T1000 (cell line): Measurements from ENCODE around the gene ARL9.

Source experiments
- DNase-seq: peaks from one replicate; lab custom pipeline; 2025; ENCODE audit warnings: mixed read lengths; lab: John Stamatoyannopoulos, UW

The ARL9 gene, protein sequence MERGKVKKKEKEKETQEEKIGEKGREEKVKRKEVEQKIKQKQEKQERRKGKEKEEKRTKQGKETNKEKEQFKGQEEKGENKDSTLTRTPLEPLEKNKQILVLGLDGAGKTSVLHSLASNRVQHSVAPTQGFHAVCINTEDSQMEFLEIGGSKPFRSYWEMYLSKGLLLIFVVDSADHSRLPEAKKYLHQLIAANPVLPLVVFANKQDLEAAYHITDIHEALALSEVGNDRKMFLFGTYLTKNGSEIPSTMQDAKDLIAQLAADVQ

DNA sequence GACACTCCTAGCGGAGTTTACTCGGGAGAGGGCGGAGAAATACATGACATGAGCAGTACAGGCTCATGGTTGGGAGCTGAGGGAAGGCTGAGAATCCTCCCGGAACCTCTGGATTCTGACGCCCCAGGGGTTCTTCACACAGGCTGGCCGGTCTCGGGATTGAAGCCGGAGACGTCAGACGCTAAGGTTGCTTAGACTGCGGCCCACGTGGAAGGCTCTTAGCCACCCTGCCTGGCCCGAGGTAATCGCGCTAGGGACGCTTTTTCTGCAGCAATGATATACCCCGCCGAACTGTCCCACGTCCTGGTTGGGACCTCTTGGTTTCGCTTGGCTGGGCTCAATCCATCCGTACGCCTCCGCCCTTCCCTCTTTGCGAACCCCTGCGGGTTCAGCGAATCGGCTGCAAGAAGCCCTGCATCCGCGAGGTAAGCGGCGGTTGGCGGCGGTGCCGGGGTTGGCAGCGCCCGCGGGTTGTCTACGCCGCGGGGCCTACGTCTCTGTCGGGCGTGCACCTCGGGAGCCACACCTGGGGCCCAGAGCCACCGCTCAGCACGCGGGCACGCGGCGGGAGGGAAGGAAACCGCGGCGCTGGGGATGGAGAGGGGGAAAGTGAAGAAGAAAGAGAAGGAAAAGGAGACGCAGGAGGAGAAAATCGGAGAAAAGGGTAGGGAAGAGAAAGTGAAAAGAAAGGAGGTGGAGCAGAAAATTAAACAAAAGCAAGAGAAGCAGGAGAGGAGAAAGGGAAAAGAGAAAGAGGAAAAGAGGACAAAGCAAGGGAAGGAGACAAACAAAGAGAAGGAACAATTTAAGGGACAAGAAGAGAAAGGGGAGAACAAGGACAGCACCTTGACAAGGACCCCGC is at the start of gene ARL9:
TSS of gene ARL9 (plus strand) at position 523 of the 862 bp plus-strand sequence. CDS start at position 595, 72 bp downstream.
- no peak for DNase-seq

DNA sequence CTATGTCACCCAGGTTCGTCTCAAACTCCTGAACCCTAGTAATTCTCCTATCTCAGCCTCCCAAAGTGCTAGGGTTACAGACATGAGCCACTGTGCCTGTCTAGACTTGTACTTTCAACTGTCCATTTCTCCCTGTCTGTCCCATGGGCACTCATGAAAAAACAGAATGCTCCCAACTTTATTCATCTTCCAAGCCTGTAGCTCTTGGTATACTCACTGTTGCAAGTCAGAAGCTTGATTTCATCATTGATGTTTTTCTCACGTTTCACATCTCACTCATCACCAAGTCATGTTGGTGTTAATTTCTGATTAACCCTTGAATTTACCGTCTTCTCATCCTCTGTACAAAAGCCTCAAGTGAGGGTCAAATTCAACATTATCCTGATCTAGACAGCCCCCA is 45.5 kb upstream of the ARL9 start:
- DNase-seq: no peak

GRCh38 chr4:56462157-56462556 is 43.4 kb upstream of the ARL9 start:
- no peak for DNase-seq

DNA sequence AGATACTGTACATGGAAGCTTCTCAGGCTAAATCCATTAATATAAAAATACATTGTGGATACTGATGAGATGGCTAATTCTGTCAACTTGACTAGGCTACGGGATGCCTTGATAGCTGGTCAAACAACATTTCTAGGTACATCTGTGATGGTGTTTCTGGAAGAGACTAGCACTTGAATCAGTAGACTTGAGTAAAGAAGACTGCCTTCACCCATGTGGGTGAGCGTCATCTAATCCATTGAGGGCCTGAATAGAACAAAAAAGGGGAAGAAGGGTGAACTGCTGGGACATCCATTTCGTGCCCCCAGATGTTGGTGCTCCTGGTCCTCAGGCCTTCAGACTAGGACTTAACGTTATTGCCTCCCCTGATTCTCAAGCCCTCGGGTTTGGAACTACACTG is 41.9 kb upstream of the ARL9 start:
- no peak for DNase-seq

DNA sequence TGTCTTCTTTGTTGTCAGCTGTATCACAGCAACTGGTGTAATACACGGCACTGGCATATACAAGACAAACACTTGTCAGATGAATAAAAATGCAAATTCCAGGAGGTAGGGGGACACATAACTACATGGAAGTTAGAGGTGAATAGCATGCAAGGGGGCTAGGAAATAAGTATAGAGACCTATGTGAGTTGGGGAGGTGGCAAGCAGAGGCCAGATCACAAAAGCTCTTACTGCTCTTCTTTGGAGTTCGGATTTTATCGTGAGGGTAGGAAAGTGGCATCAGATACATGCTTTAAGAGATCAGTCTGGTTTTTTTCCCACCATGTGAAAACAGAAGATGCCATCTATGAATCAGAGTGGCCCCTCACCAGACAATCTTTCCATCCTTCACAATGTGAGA is 41.0 kb upstream of the ARL9 start:
- DNase-seq: no peak

GRCh38 chr4:56465599-56466295 is 39.8 kb upstream of the ARL9 start:
- no peak for DNase-seq

GRCh38 chr4:56466296-56466761 is 39.3 kb upstream of the ARL9 start:
- DNase-seq: peak; percentile 53

DNA sequence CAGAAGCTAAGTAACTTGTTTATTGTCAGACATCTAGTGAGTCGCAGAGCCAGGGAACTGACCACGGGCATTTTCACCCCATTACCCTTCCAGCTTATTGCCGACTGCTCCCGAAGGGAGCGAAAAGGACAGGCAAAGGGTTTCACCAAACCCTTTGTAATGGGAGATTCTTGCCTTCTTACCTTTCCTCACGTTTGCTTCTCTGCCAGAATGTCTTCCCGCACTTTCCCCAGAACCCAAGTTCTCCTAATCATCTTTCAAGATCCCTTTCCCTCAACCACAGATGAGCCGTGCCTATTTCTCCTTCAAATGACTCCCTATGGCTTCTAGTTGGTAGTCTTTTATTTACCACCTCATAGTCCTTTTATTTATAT is 38.7 kb upstream of the ARL9 start:
- DNase-seq: no peak

GRCh38 chr4:56467284-56468096 is 38.1 kb upstream of the ARL9 start, which contains the start of gene SRP72:
Gene SRP72, plus strand, starts transcription at chr4:56467617. Its CDS starts 19 bp downstream, at chr4:56467636.
- DNase-seq: peak; percentile 86

DNA sequence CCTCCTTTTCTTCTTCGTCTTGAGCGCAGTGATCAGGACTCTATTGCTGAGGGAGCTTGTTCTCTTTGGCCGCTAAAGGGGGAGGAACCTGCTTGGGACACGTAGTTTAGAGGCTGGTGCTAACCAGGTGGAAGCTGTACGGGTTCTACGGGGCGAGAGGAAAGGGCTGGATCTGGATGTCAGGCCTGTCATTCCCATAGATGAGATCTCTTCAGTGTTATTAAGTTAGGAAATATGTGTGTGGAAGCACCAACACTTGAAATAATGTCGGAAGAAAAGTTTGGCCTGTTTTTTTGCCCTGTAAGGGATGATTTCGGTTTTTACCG is 37.5 kb upstream of the ARL9 start:
- DNase-seq: no peak

- DNase-seq: no peak
These were observed 35.9 kb upstream of the ARL9 start for GRCh38 chr4:56469489-56470210.

- no peak for DNase-seq
These were observed 29.7 kb upstream of the ARL9 start for GRCh38 chr4:56475917-56476316.

DNA sequence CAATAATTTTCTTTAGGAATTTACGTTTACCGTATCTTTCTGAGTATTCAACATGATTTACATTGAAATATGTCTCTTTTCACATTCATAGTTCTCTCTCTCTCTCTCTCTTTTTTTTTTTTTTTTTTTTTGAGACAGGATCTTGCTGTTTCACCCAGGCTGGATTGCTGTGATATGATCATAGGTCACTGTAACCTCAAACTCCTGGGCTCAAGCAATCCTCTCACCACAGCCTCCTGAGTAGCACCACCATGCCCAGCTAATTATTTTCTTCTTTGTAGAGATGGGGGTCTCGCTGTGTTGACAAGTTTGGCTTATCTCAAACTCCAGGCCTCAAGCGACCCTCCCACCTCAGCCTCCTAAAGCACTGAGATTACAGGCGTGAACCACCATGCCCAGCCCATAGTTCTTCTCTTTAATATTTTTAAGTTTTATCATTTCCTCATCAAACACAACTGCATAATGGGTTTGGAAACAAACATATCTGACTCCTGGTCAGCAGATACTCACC is 28.3 kb upstream of the ARL9 start:
- DNase-seq: no peak

GRCh38 chr4:56480691-56481090 is 24.9 kb upstream of the ARL9 start:
- no peak for DNase-seq

GRCh38 chr4:56496241-56496640 is 9.3 kb upstream of the ARL9 start:
- DNase-seq: no peak

GRCh38 chr4:56511098-56511497 is 5.5 kb downstream of the ARL9 start:
- DNase-seq: no peak

DNA sequence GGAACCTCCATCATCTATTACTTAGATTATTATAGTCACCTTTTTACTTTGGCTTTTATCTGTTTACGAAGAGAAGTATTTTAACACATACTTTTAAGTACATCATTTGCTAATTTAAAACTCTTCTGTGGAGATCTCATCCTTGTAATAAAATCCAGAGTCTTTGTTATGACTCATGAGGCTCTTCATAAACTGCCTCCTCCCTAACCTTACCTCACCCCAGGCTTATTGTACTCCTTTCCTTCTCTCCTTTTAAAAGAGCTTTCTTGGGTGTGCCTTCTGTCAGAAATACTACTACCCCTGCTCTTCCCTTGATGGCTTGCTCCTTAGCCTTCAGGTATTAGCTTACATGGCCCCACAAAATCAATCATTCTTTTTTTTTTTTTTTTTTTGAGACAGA is 6.6 kb downstream of the ARL9 start:
- no peak for DNase-seq

- no peak for DNase-seq
These were observed 7.9 kb downstream of the ARL9 start for GRCh38 chr4:56513517-56513916.

DNA sequence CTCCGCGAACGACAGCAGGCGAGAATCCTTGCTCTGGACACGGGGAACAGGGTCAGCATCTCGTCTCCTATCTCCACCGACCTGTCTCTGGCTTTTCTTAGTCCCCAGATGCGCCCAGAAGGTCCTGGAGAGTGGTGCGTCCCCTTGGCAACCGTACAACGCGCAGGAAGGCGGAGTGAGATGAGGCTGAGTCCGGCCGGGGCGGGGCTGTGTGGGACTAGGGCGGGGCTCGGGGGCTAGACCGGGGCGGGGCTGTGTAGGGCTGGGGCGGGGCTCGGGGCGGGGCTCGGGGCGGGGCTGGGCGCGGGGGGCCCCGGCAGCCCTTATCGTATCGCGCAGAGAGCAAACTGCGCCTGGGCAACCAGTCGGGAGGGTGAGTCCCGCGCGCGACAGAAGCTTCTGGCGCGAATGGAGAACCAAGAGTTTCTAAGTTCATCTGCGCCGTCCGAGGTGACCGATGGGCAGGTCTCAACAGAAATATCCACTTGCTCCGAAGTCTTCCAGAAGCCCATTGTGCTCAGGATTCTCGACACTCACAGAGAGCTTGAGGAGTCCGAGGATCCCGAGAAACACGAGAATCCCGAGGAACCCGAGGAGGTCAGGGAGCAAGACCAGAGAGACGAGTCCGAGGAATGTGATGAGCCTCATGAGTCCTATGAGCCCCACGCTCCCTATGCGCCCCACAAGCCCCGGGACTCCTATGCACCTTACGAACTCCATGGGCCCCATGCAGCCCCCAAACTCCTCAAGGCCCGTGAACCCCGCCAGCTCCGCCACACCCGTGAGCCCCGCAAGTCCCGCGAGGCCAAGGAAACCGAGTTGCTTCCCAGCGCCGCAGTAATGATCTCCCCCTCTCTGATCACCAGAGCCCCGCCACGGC is 24.9 kb downstream of the ARL9 start:
- DNase-seq: peak; percentile 88
